ENCODE data around the gene ZMIZ1.

- no peak for TF ChIP-seq CTCF (IDR thresholded peaks at IDR 0.05)
- no peak for TF ChIP-seq POLR2A (IDR thresholded peaks at IDR 0.05)
- peak in 1 of 2 donors; percentile 30 for TF ChIP-seq EP300 (IDR thresholded peaks at IDR 0.05)
Observed at GRCh38 chr10:79127151-79127961, 58.6 kb downstream of the ZMIZ1 start.
